H1 (cell line): ENCODE results near the gene NSD2. TPM values are rescaled to one million over a fixed set of nuclear protein-coding genes. Genes with fewer than 3 reads are reported as not detected.

ENCODE experiments used
- CTCF ChIA-PET: fragments of 300-600 bp; sonication (Branson Sonifier 250); formaldehyde crosslinking; loops from one replicate; lab custom pipeline; 2021; ENCODE audit not compliant: partially characterized antibody; lab: Charles Lee
- POLR2A ChIA-PET: fragments of 300-600 bp; sonication (Branson Sonifier 250); formaldehyde crosslinking; loops from one replicate; lab custom pipeline; 2021; ENCODE audit warnings: inconsistent platforms; ENCODE audit not compliant: partially characterized antibody; lab: Charles Lee
- DNase-seq, 2 experiments: peaks; one replicate each; pipeline versions ENCODE4 v3.0.0 to v3.0.0-alpha.2; 2010 to 2022; ENCODE audit warnings: low spot score in 2 of 2, low read depth in 1 of 2, mixed read lengths in 1 of 2
- FAIRE-seq: peaks from 2 replicates; lab custom pipeline; 2011; peaks lifted over from hg19 to GRCh38; lab: Jason Lieb, UNC
- H2AFZ ChIP-seq: 2 replicates; pipeline ENCODE4 v1.8.1; 2012; ENCODE audit warnings: low read length, inconsistent platforms
- H2AK5ac ChIP-seq: 2 replicates; pipeline ENCODE4 v1.6.1; 2013; ENCODE audit warnings: low read depth, low read length
- H2BK120ac ChIP-seq: replicated peaks from 2 replicates; pipeline ENCODE3; 2013; ENCODE audit warnings: low read depth, low read length, inconsistent platforms
- H2BK12ac ChIP-seq: 2 replicates; pipeline ENCODE4 v1.6.1; 2013; ENCODE audit warnings: low read depth, low read length
- H2BK15ac ChIP-seq: 2 replicates; pipeline ENCODE4 v1.6.1; 2013; ENCODE audit warnings: low read length
- H2BK20ac ChIP-seq: 2 replicates; pipeline ENCODE4 v1.6.1; 2013; ENCODE audit warnings: low read length
- H2BK5ac ChIP-seq: 2 replicates; pipeline ENCODE4 v1.6.1; 2013; ENCODE audit warnings: low read depth, low read length
- H3K14ac ChIP-seq: 2 replicates; pipeline ENCODE4 v1.6.1; 2013; ENCODE audit warnings: inconsistent platforms; ENCODE audit not compliant: insufficient read length
- H3K18ac ChIP-seq: 2 replicates; pipeline ENCODE4 v1.6.1; 2013; ENCODE audit warnings: low read length; ENCODE audit errors: extremely low read depth
- H3K23ac ChIP-seq: 2 replicates; pipeline ENCODE4 v1.6.1; 2013; ENCODE audit warnings: inconsistent platforms; ENCODE audit not compliant: insufficient read length
- H3K23me2 ChIP-seq: 2 replicates; pipeline ENCODE4 v1.6.1; 2013; ENCODE audit warnings: low read depth, low read length
- H3K27ac ChIP-seq: 2 replicates; pipeline ENCODE4 v1.6.1; 2011; ENCODE audit warnings: low read depth, low read length, inconsistent platforms
- H3K27me3 ChIP-seq, 4 experiments: replicated peaks in 1 of 4; 1 replicate in 1 of 4; 2 replicates in 3 of 4; pipeline versions ENCODE4 v1.6.1 to v1.8.1; 2011 to 2013; ENCODE audit warnings: low read length in 3 of 4, mild to moderate bottlenecking in 3 of 4, inconsistent platforms in 2 of 4, mixed read lengths in 2 of 4, moderate library complexity in 1 of 4; ENCODE audit not compliant: control insufficient read depth in 3 of 4, insufficient read depth in 3 of 4; ENCODE audit errors: extremely low read depth in 1 of 4
- H3K36me3 ChIP-seq, 4 experiments: 2 replicates each; pipeline versions ENCODE4 v1.6.1 to v1.8.1; 2011 to 2013; ENCODE audit warnings: mild to moderate bottlenecking in 4 of 4, low read length in 3 of 4, moderate library complexity in 2 of 4, control low read depth in 1 of 4, inconsistent platforms in 1 of 4; ENCODE audit not compliant: insufficient read depth in 4 of 4, control insufficient read depth in 2 of 4
- H3K4ac ChIP-seq: replicated peaks from 2 replicates; pipeline ENCODE3; 2013; ENCODE audit warnings: low read length, low read depth, mixed read lengths, inconsistent platforms; ENCODE audit not compliant: insufficient read length
- H3K4me1 ChIP-seq, 4 experiments: replicated peaks in 1 of 4; 1 replicate in 1 of 4; 2 replicates in 3 of 4; pipeline versions ENCODE4 v1.6.1 to v1.8.1; 2011 to 2013; ENCODE audit warnings: low read length in 3 of 4, inconsistent platforms in 2 of 4, mixed read lengths in 1 of 4; ENCODE audit not compliant: insufficient read depth in 4 of 4, control insufficient read depth in 3 of 4
- H3K4me2 ChIP-seq, 2 experiments: 2 replicates each; pipeline versions ENCODE4 v1.6.1 to v1.8.1; 2011 to 2013; ENCODE audit warnings: low read depth in 2 of 2, low read length in 2 of 2, control low read depth in 1 of 2, inconsistent platforms in 1 of 2, mild to moderate bottlenecking in 1 of 2; ENCODE audit not compliant: insufficient read depth in 1 of 2
- H3K4me3 ChIP-seq, 4 experiments: fragments of 200-600, 300-600 bp in 1 of 4; sonication (generic), shearing (Covaris generic), sonication (Bioruptor Twin) in 1 of 4; 2 replicates each; pipeline versions ENCODE4 v1.5.1 to v1.8.1; 2011 to 2016; ENCODE audit warnings: low read length in 4 of 4, low read depth in 3 of 4, control low read depth in 2 of 4, inconsistent platforms in 2 of 4, mild to moderate bottlenecking in 2 of 4, mixed read lengths in 1 of 4, moderate library complexity in 1 of 4; ENCODE audit not compliant: insufficient read depth in 2 of 4; ENCODE audit errors: extremely low read depth in 1 of 4
- H3K56ac ChIP-seq: replicated peaks from 2 replicates; pipeline ENCODE3; 2013; ENCODE audit warnings: low read depth, mild to moderate bottlenecking, mixed read lengths, low read length, inconsistent platforms; ENCODE audit not compliant: insufficient read length
- H3K79me1 ChIP-seq: 2 replicates; pipeline ENCODE4 v1.6.1; 2013; ENCODE audit warnings: low read depth, low read length, control low read depth
- H3K79me2 ChIP-seq, 2 experiments: 2 replicates each; pipeline versions ENCODE4 v1.6.1 to v1.8.1; 2012 to 2013; ENCODE audit warnings: low read length in 2 of 2, mild to moderate bottlenecking in 2 of 2, inconsistent platforms in 1 of 2; ENCODE audit not compliant: insufficient read depth in 2 of 2, control insufficient read depth in 1 of 2
- H3K9ac ChIP-seq, 4 experiments: replicated peaks in 1 of 4; 1 replicate in 1 of 4; 2 replicates in 3 of 4; pipeline versions ENCODE4 v1.6.1 to v1.8.1; 2011 to 2013; ENCODE audit warnings: low read depth in 3 of 4, low read length in 3 of 4, control low read depth in 2 of 4, mild to moderate bottlenecking in 2 of 4, moderate library complexity in 2 of 4, inconsistent platforms in 1 of 4; ENCODE audit errors: extremely low read depth in 1 of 4
- H3K9me3 ChIP-seq, 2 experiments: 2 replicates each; pipeline versions ENCODE4 v1.6.1 to v1.8.1; 2012 to 2013; ENCODE audit warnings: mild to moderate bottlenecking in 2 of 2, moderate library complexity in 2 of 2, control low read depth in 1 of 2, inconsistent platforms in 1 of 2, low read depth in 1 of 2, low read length in 1 of 2, mixed read lengths in 1 of 2; ENCODE audit not compliant: insufficient read depth in 2 of 2
- H4K20me1 ChIP-seq, 2 experiments: replicated peaks in 1 of 2; 2 replicates each; pipeline versions ENCODE3 to v1.8.1; 2011 to 2013; ENCODE audit warnings: inconsistent platforms in 2 of 2, low read length in 2 of 2, mild to moderate bottlenecking in 1 of 2; ENCODE audit not compliant: insufficient read depth in 2 of 2, control insufficient read depth in 1 of 2
- H4K5ac ChIP-seq: 2 replicates; pipeline ENCODE4 v1.6.1; 2013; ENCODE audit warnings: low read length, low read depth, mixed read lengths, inconsistent platforms; ENCODE audit not compliant: insufficient read length
- H4K8ac ChIP-seq: 2 replicates; pipeline ENCODE4 v1.8.0; 2013; ENCODE audit warnings: mild to moderate bottlenecking, moderate library complexity, low read length, inconsistent platforms; ENCODE audit not compliant: insufficient read depth; ENCODE audit errors: extremely low read depth
- H4K91ac ChIP-seq: replicated peaks from 2 replicates; pipeline ENCODE3; 2013; ENCODE audit warnings: low read length, mixed read lengths, inconsistent platforms; ENCODE audit not compliant: insufficient read length
- JUND ChIP-seq: IDR thresholded peaks from 2 replicates; pipeline ENCODE4 v1.6.1; 2011; ENCODE audit warnings: mild to moderate bottlenecking, improper control_type of control experiment, low read length
- POLR2A ChIP-seq, 2 experiments: IDR thresholded peaks; 1 replicate in 1 of 2; 2 replicates in 1 of 2; pipeline ENCODE4 v1.6.1; 2011; ENCODE audit warnings: low read depth in 2 of 2, low read length in 2 of 2, mild to moderate bottlenecking in 2 of 2; ENCODE audit errors: control extremely low read depth in 1 of 2
- SIN3A ChIP-seq, 2 experiments: IDR thresholded peaks in 1 of 2; conservative IDR thresholded peaks in 1 of 2; 2 replicates each; pipeline ENCODE4 v1.6.1; 2011 to 2012; ENCODE audit warnings: low read length in 2 of 2, improper control_type of control experiment in 1 of 2, low read depth in 1 of 2, mild to moderate bottlenecking in 1 of 2
- WGBS, 2 experiments: shearing (Covaris generic) in 1 of 2; methylation state at CpG; one replicate each; pipeline versions ENCODE4 v1.1.6 to v1.1.7; 2013 to 2015; ENCODE audit warnings: low lambda C conversion rate in 2 of 2, mixed read lengths in 2 of 2, inconsistent platforms in 1 of 2, low coverage in 1 of 2, missing lambda C conversion rate in 1 of 2; ENCODE audit not compliant: insufficient replicate concordance in 2 of 2, insufficient coverage in 1 of 2, insufficient read length in 1 of 2; ENCODE audit errors: extremely low coverage in 1 of 2, missing lambda C conversion rate in 1 of 2; 5-methylcytosine and 5-hydroxymethylcytosine counted together
- polyA plus RNA-seq, 7 experiments: library from polyadenylated mRNA; depleted of rRNA in 3 of 7; stranded (reverse) in 5 of 7; unstranded in 2 of 7; fragments of >200 nt in 5 of 7; fragments of 200-250 nt in 2 of 7; gene quantifications; 1 replicate in 5 of 7; 2 replicates in 1 of 7; 4 replicates in 1 of 7; pipeline versions ENCODE4 v1.2.1 to v1.2.3, GENCODE V29; 2011 to 2013; ENCODE audit warnings: missing spikeins in 2 of 7, mixed read lengths in 2 of 7
- total RNA-seq: library from RNA; stranded (reverse); fragmentation: NEBNext Ultra II Directional; extraction: Animal tissue kit (Norgen Biotek cat#: 25700); gene quantifications from 2 replicates; pipeline ENCODE4 v1.2.1, GENCODE V29; 2021

The NSD2 gene
- total and polyA plus RNA-seq, 2 of the 8 experiments (the other 6 are each of a cell fraction or from before 2014, with no cell fraction given), result 26.7 to 129 TPM

- H2BK20ac ChIP-seq, result no peak overlapping the region
- H2BK120ac ChIP-seq, result no peak overlapping the region
- no peak overlapping the region for H3K4me2 ChIP-seq
- H2BK15ac ChIP-seq, result no peak overlapping the region
- no peak overlapping the region for H2AK5ac ChIP-seq
- FAIRE-seq, result no peak
- H3K14ac ChIP-seq, result no peak overlapping the region
- no peak overlapping the region for H3K56ac ChIP-seq
- no peak overlapping the region for H3K9ac ChIP-seq
- no peak overlapping the region for H4K8ac ChIP-seq
- no peaks in the 10 kb centered on the region for H3K23me2 ChIP-seq
- no peak overlapping the region for H2AFZ ChIP-seq
- peaks cover 0 to 50% of the 10 kb centered on the region in 2 experiments; a peak in 3 of 4 replicates for H3K79me2 ChIP-seq
- no peak overlapping the region for H4K5ac ChIP-seq
- no peak overlapping the region for H3K27ac ChIP-seq
- H3K27me3 ChIP-seq, result no peaks in the 10 kb centered on the region
- WGBS, 2 experiments, result 94% methylated on average over 10 of the region's 11 CpGs; no CpG with 5 or more reads in 1 of the 2 experiments
- DNase-seq, result no peak
- ChIA-PET POLR2A (no interaction called here), CTCF (interaction anchor here (0.7 to 1.9 kb wide), 4 partner anchors 16 to 186 kb away, joined by 3 to 6 read pairs (median 4); no protein-coding TSS in a partner anchor)
- H3K4me3 ChIP-seq, result no peak overlapping the region
- H3K9me3 ChIP-seq, result no peaks in the 10 kb centered on the region
- peaks cover 19% of the 10 kb centered on the region for H3K79me1 ChIP-seq
- peaks cover 14 to 27% of the 10 kb centered on the region in 2 experiments for H4K20me1 ChIP-seq
- peaks cover 10 to 32% (median 23%) of the 10 kb centered on the region in 4 experiments; a peak in 7 of 8 replicates for H3K36me3 ChIP-seq
- H3K4me1 ChIP-seq, result peaks cover 0 to 5% (median 3%) of the 10 kb centered on the region in 4 experiments; a peak in 2 of 7 replicates
- H4K91ac ChIP-seq, result no peak overlapping the region
- no peak overlapping the region for H2BK12ac ChIP-seq
- no peak overlapping the region for H3K23ac ChIP-seq
- H3K4ac ChIP-seq, result no peak overlapping the region
- no peak overlapping the region for H3K18ac ChIP-seq
- no peak overlapping the region for H2BK5ac ChIP-seq
- TF ChIP-seq JUND (no peak), POLR2A (IDR thresholded peaks at IDR 0.05; ENCODE audit: control extremely low read depth in 1 of 2, low read depth in 2 of 2, low read length in 2 of 2) (no peak), SIN3A (conservative IDR thresholded peaks at IDR 0.05 in 1 of 2, IDR thresholded peaks at IDR 0.05 in 1 of 2; ENCODE audit: low read depth in 1 of 2, low read length in 2 of 2) (no peak)
Observed at GRCh38 chr4:1991087-1991486, 119.9 kb downstream of the NSD2 start.
